Measurements from ENCODE around the gene SHBG.

SHBG gene

DNA sequence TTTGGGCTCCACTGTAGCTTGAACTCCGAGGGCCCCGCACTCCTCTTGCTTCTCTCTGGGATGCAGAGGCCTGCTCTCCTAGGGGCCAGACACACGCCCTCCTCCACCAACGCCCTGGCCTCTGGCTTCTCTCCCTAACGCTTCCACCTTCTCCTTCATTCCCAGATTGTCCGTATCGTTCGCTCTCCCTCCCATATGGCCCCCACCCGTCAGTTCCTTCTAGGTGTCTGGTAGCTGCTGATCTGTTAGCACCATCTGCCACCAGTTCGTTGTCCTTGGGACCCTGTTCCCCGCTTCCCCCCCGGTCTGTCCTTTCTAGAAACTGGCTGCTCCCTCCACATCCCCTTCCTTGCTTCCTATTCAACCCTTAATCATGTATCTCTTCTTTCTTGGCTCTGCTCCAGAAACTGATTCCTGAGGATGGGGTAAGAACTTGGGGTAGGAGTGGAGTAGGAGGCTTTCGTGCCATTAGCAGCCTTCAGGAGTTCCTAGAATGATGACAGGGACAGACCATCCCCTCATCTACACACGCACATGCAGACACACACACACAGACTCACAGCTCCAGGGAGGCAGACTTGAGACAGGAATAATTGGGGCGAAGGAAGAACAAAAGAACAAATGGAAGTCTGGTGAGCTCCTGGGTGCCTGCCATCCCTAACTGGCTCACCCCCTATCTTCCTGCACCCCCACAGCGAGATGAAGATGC lies 25.1 kb downstream of the SHBG start:
- Histone ChIP-seq H3K4me1 (ENCODE audit: control extremely low read depth in 1 of 4, control insufficient read depth in 4 of 4, insufficient read depth in 4 of 4, low read length in 3 of 4) (peaks cover 0 to 18% (median 15%) of the 10 kb centered on the region in 4 experiments), H3K9me3 (ENCODE audit: control extremely low read depth in 1 of 5, control insufficient read depth in 4 of 5, insufficient read depth in 2 of 5, low read depth in 1 of 5, low read length in 4 of 5) (no peaks in the 10 kb centered on the region), H3K4me3 (ENCODE audit: control insufficient read depth in 1 of 7, extremely low read depth in 1 of 7, insufficient read depth in 4 of 7, low read depth in 2 of 7, low read length in 6 of 7) (no peak overlapping the region), H3K36me3 (ENCODE audit: control insufficient read depth in 4 of 4, insufficient read depth in 4 of 4, low read length in 3 of 4) (no peaks in the 10 kb centered on the region), H3K27ac (ENCODE audit: insufficient read depth in 1 of 2, low read depth in 1 of 2, low read length in 2 of 2, poor library complexity in 1 of 2, severe bottlenecking in 2 of 2) (no peak overlapping the region), H3K27me3 (replicated peaks in 2 of 5; ENCODE audit: control insufficient read depth in 4 of 5, insufficient read depth in 5 of 5, low read length in 4 of 5) (peaks cover 0 to 42% (median 27%) of the 10 kb centered on the region in 5 experiments)
- no peak for DNase-seq
- WGBS (ENCODE audit: insufficient coverage): 93% methylated on average over 10 of the region's 16 CpGs
- ChIA-PET CTCF (interaction anchor here (1.5 to 1.6 kb wide), 2 partner anchors 22 to 25 kb away, joined by 4 to 5 read pairs; partner anchors contain the start of gene SHBG), POLR2A (interaction anchor here (0.6 kb wide), 1 partner anchor 18 kb away, joined by 7 read pairs; no protein-coding TSS in a partner anchor)

DNA sequence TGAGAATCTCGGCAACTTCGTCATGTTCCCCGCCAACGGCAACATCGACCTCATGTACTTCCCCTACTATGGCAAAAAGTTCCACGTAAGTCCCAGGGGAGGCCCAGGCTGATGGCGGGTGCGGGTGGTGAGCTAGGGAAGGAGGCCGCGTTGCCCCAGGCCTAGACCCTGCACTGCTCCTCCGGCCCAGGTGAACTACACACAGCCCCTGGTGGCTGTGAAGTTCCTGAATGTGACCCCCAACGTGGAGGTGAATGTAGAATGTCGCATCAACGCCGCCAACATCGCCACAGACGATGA lies 25.6 kb downstream of the SHBG start:
- whole genome bisulfite sequencing (ENCODE audit: insufficient coverage): 89% methylated on average over 10 of the region's 17 CpGs
- Histone ChIP-seq H3K27ac (ENCODE audit: insufficient read depth in 1 of 2, low read depth in 1 of 2, low read length in 2 of 2, poor library complexity in 1 of 2, severe bottlenecking in 2 of 2) (no peak overlapping the region), H3K27me3 (replicated peaks in 2 of 5; ENCODE audit: control insufficient read depth in 4 of 5, insufficient read depth in 5 of 5, low read length in 4 of 5) (peaks cover 0 to 38% (median 26%) of the 10 kb centered on the region in 5 experiments), H3K36me3 (ENCODE audit: control insufficient read depth in 4 of 4, insufficient read depth in 4 of 4, low read length in 3 of 4) (no peaks in the 10 kb centered on the region), H3K4me3 (ENCODE audit: control insufficient read depth in 1 of 7, extremely low read depth in 1 of 7, insufficient read depth in 4 of 7, low read depth in 2 of 7, low read length in 6 of 7) (no peak overlapping the region), H3K9me3 (ENCODE audit: control extremely low read depth in 1 of 5, control insufficient read depth in 4 of 5, insufficient read depth in 2 of 5, low read depth in 1 of 5, low read length in 4 of 5) (no peaks in the 10 kb centered on the region), H3K4me1 (ENCODE audit: control extremely low read depth in 1 of 4, control insufficient read depth in 4 of 4, insufficient read depth in 4 of 4, low read length in 3 of 4) (peaks cover 0 to 14% (median 12%) of the 10 kb centered on the region in 4 experiments)
- POLR2A ChIA-PET: interaction anchor here (0.6 to 0.8 kb wide), 2 partner anchors 17 to 32 kb away, joined by 3 to 7 read pairs; partner anchors contain the start of gene TP53
- no peak for DNase-seq
- CTCF ChIA-PET: interaction anchor here (1.0 to 2.0 kb wide), 3 partner anchors 25 to 277 kb away, joined by 3 to 7 read pairs (median 4); partner anchors contain the start of genes SHBG and TP53

DNA sequence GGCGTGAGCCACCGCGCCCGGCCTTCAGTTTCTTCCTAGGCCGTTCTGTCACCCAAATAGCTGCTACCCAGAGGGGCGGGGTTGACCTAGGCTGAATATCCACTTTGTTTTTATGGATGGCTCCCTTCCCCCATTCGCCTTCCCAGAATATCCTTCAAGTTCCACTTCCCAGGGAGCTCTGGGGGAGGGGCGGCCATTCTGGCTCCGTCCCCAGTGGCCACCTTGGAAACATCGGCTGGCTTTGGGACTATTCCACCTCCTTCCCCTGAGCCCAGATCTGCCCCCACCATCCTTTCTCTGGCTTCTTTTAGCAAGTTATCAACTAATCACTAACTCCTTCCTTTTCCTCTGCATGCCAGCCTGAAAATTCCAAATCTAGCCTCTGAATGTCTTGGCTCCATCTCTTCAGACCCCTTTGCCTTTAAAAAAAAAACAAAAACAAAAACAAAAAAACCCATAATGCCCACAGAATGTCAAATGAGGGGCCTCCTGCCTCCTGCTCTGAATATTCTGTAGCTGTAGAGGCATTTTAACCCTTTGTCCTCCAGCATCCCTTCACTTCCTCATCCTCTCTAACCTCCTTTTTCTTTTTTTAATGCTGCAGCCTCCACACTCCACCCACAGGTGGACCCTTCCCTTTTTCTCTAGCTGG lies 27.1 kb downstream of the SHBG start:
- Histone ChIP-seq H3K9me3 (ENCODE audit: control extremely low read depth in 1 of 5, control insufficient read depth in 4 of 5, insufficient read depth in 2 of 5, low read depth in 1 of 5, low read length in 4 of 5) (no peaks in the 10 kb centered on the region), H3K27ac (ENCODE audit: insufficient read depth in 1 of 2, low read depth in 1 of 2, low read length in 2 of 2, poor library complexity in 1 of 2, severe bottlenecking in 2 of 2) (no peak overlapping the region), H3K4me1 (ENCODE audit: control extremely low read depth in 1 of 4, control insufficient read depth in 4 of 4, insufficient read depth in 4 of 4, low read length in 3 of 4) (no peaks in the 10 kb centered on the region), H3K36me3 (ENCODE audit: control insufficient read depth in 4 of 4, insufficient read depth in 4 of 4, low read length in 3 of 4) (no peaks in the 10 kb centered on the region), H3K4me3 (ENCODE audit: control insufficient read depth in 1 of 7, extremely low read depth in 1 of 7, insufficient read depth in 4 of 7, low read depth in 2 of 7, low read length in 6 of 7) (no peak overlapping the region), H3K27me3 (replicated peaks in 2 of 5; ENCODE audit: control insufficient read depth in 4 of 5, insufficient read depth in 5 of 5, low read length in 4 of 5) (peaks cover 0 to 25% (median 18%) of the 10 kb centered on the region in 5 experiments)
- ChIA-PET POLR2A (interaction anchor here (1.0 kb wide), 1 partner anchor 9 kb away, joined by 4 read pairs; no protein-coding TSS in a partner anchor), CTCF (interaction anchor here (1.1 to 2.2 kb wide), 3 partner anchors 16 to 30 kb away, joined by 3 to 7 read pairs (median 4); partner anchors contain the start of gene TP53)
- DNase-seq: peak in 2 of 3 donors; percentile 48 to 60
- WGBS (ENCODE audit: insufficient coverage): 92% methylated on average over 8 of the region's 10 CpGs

DNA sequence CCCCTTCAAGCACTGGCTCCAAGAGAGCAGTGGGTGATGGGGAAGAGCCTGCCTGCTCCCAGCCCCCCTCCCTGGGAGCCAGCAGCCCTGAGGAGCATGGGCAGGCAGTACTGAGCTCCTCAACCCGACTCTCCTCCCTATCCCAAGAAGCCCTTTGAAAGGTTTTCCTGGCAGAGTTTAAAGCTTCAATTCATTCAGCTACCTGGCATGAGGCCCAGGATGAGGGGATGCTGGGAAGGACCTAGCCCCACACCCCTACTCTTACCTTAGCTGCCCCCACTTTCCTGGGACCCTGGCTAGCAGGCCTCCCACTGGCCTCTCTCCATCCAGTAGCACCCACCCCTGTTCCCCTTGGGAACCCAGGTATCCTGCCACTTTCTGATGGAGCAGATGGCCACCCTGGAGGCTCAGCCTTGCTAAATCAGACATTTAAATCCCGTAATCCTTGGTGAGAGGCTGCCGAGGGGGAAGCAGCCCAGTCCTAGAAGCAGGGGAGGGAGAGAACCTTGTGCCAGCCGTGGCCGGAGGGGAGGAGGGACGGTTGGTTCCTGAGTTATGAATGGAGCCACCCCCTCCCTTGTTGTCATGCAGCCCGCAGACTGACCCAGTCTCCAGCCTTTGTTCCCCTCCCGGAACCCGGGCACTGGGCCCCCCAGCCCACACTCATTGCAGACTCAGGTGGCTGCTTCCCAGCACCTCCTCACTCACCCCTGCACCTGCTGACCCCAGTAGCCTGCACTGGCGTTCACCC lies 37.9 kb downstream of the SHBG start:
- POLR2A ChIA-PET: interaction anchor here (0.5 to 0.8 kb wide), 2 partner anchors 56 to 313 kb away, joined by 3 read pairs; no protein-coding TSS in a partner anchor
- 97% methylated on average over 5 of the region's 10 CpGs for WGBS (ENCODE audit: insufficient coverage)
- no peaks in the 10 kb centered on the region for H3K27me3 ChIP-seq (replicated peaks in 2 of 5; ENCODE audit: control insufficient read depth in 4 of 5, insufficient read depth in 5 of 5, low read length in 4 of 5)
- H3K4me1 ChIP-seq (ENCODE audit: control extremely low read depth in 1 of 4, control insufficient read depth in 4 of 4, insufficient read depth in 4 of 4, low read length in 3 of 4): no peaks in the 10 kb centered on the region
- no peak overlapping the region for H3K27ac ChIP-seq (ENCODE audit: insufficient read depth in 1 of 2, low read depth in 1 of 2, low read length in 2 of 2, poor library complexity in 1 of 2, severe bottlenecking in 2 of 2)
- H3K4me3 ChIP-seq (ENCODE audit: control insufficient read depth in 1 of 7, extremely low read depth in 1 of 7, insufficient read depth in 4 of 7, low read depth in 2 of 7, low read length in 6 of 7): no peak overlapping the region
- CTCF ChIA-PET: interaction anchor here (0.7 to 2.1 kb wide), 6 partner anchors 9 to 69 kb away, joined by 3 to 8 read pairs (median 3); no protein-coding TSS in a partner anchor
- no peaks in the 10 kb centered on the region for H3K9me3 ChIP-seq (ENCODE audit: control extremely low read depth in 1 of 5, control insufficient read depth in 4 of 5, insufficient read depth in 2 of 5, low read depth in 1 of 5, low read length in 4 of 5)
- peaks cover 11 to 55% (median 42%) of the 10 kb centered on the region in 4 experiments for H3K36me3 ChIP-seq (ENCODE audit: control insufficient read depth in 4 of 4, insufficient read depth in 4 of 4, low read length in 3 of 4)
- no peak for DNase-seq

DNA sequence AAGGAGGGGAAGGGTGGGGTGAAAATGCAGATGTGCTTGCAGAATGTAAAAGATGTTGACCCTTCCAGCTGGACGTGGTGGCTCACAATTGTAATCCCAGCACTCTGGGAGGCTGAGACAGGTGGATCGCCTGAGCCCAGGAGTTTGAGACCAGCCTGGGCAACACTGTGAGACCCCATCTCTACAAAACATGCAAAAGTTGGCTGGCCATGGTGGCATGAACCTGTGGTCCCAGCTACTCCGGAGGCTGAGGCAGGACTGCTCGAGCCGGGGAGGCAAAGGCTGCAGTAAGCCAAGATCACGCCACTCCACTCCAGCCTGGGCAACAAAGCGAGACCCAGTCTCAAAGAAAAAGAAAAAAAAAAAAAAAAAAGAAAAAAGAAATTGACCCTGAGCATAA lies 38.5 kb downstream of the SHBG start:
- Histone ChIP-seq H3K4me3 (ENCODE audit: control insufficient read depth in 1 of 7, extremely low read depth in 1 of 7, insufficient read depth in 4 of 7, low read depth in 2 of 7, low read length in 6 of 7) (no peak overlapping the region), H3K4me1 (ENCODE audit: control extremely low read depth in 1 of 4, control insufficient read depth in 4 of 4, insufficient read depth in 4 of 4, low read length in 3 of 4) (no peaks in the 10 kb centered on the region), H3K27ac (ENCODE audit: insufficient read depth in 1 of 2, low read depth in 1 of 2, low read length in 2 of 2, poor library complexity in 1 of 2, severe bottlenecking in 2 of 2) (no peak overlapping the region), H3K9me3 (ENCODE audit: control extremely low read depth in 1 of 5, control insufficient read depth in 4 of 5, insufficient read depth in 2 of 5, low read depth in 1 of 5, low read length in 4 of 5) (peaks cover 0 to 3% (median 3%) of the 10 kb centered on the region in 5 experiments), H3K27me3 (replicated peaks in 2 of 5; ENCODE audit: control insufficient read depth in 4 of 5, insufficient read depth in 5 of 5, low read length in 4 of 5) (no peaks in the 10 kb centered on the region), H3K36me3 (ENCODE audit: control insufficient read depth in 4 of 4, insufficient read depth in 4 of 4, low read length in 3 of 4) (peaks cover 16 to 60% (median 48%) of the 10 kb centered on the region in 4 experiments)
- DNase-seq: no peak
- POLR2A ChIA-PET: no interaction called here
- CTCF ChIA-PET: interaction anchor here (0.7 to 2.1 kb wide), 3 partner anchors 10 to 70 kb away, joined by 3 to 8 read pairs (median 3); partner anchors contain the start of gene ATP1B2
- 97% methylated on average over 6 of the region's 7 CpGs for WGBS (ENCODE audit: insufficient coverage)

DNA sequence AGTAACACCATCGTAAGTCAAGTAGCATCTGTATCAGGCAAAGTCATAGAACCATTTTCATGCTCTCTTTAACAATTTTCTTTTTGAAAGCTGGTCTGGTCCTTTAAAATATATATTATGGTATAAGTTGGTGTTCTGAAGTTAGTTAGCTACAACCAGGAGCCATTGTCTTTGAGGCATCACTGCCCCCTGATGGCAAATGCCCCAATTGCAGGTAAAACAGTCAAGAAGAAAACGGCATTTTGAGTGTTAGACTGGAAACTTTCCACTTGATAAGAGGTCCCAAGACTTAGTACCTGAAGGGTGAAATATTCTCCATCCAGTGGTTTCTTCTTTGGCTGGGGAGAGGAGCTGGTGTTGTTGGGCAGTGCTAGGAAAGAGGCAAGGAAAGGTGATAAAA lies 43.3 kb downstream of the SHBG start:
- no peaks in the 10 kb centered on the region for H3K4me1 ChIP-seq (ENCODE audit: control extremely low read depth in 1 of 4, control insufficient read depth in 4 of 4, insufficient read depth in 4 of 4, low read length in 3 of 4)
- H3K27ac ChIP-seq (ENCODE audit: insufficient read depth in 1 of 2, low read depth in 1 of 2, low read length in 2 of 2, poor library complexity in 1 of 2, severe bottlenecking in 2 of 2): no peak overlapping the region
- 100% methylated on average over 1 of the region's 2 CpGs for WGBS (ENCODE audit: insufficient coverage)
- no peaks in the 10 kb centered on the region for H3K27me3 ChIP-seq (replicated peaks in 2 of 5; ENCODE audit: control insufficient read depth in 4 of 5, insufficient read depth in 5 of 5, low read length in 4 of 5)
- ChIA-PET POLR2A (no interaction called here), CTCF (interaction anchor here (0.9 to 3.3 kb wide), 5 partner anchors 9 to 41 kb away, joined by 3 to 13 read pairs (median 5); partner anchors contain the start of genes TP53 and WRAP53)
- peak; percentile 16 to 65 (median 40) for DNase-seq
- peaks cover 18 to 67% (median 62%) of the 10 kb centered on the region in 4 experiments for H3K36me3 ChIP-seq (ENCODE audit: control insufficient read depth in 4 of 4, insufficient read depth in 4 of 4, low read length in 3 of 4)
- H3K4me3 ChIP-seq (ENCODE audit: control insufficient read depth in 1 of 7, extremely low read depth in 1 of 7, insufficient read depth in 4 of 7, low read depth in 2 of 7, low read length in 6 of 7): no peak overlapping the region
- H3K9me3 ChIP-seq (ENCODE audit: control extremely low read depth in 1 of 5, control insufficient read depth in 4 of 5, insufficient read depth in 2 of 5, low read depth in 1 of 5, low read length in 4 of 5): peaks cover 0 to 11% (median 10%) of the 10 kb centered on the region in 5 experiments
